MM.1S (cell line): Measurements from ENCODE around the gene KRTAP10-1.

Source experiments
- CTCF ChIP-seq: fragments of 300-600 bp; sonication (generic); IDR thresholded peaks from 2 replicates; pipeline ENCODE4 v1.5.1; 2016; ENCODE audit warnings: antibody characterized with exemption, low read length, mixed read lengths
- EZH2 ChIP-seq: fragments of 300-600 bp; sonication (generic); optimal IDR thresholded peaks from 2 replicates; pipeline ENCODE3; 2017; ENCODE audit warnings: low read depth, mild to moderate bottlenecking, antibody characterized with exemption, low read length, mixed read lengths

- no peak for TF ChIP-seq EZH2
- no peak for TF ChIP-seq CTCF
These were observed 8.9 kb upstream of the KRTAP10-1 start for GRCh38 chr21:44548922-44549321.
